Measurements from ENCODE around the gene IFT43. TPM values are rescaled to one million over a fixed set of nuclear protein-coding genes. Genes with fewer than 3 reads are reported as not detected.

The IFT43 gene
- total and polyA plus RNA-seq, 9 of the 15 experiments (the other 6 are each of a cell fraction or from before 2014, with no cell fraction given) = 4.9 to 12.8 (median 8.0) TPM

DNA sequence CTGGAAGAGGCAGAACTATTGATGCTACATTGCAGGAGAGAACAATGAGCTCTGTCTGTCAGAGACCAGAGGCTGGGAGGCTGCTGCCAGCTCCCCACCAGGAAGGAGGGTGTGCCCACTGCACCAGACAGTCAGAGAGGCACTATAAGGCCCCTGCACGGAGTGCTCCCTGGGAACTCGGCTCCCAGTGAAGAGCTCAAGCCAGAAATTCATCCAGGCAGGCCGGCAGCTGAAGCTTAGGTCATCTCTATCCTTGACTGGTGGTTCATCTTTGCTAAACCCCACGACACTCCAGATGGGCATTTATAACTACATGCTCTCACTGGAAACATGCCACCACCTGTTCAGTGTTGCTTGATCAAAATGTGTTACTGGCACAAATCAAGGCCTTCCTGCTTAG lies 101.1 kb downstream of the IFT43 start:
- Histone ChIP-seq H4K20me1 (replicated peaks; ENCODE audit: control insufficient read depth, insufficient read depth, low read length) (peaks cover 4% of the 10 kb centered on the region; the same call in 1 of the 2 replicates), H3K36me3 (ENCODE audit: control insufficient read depth, insufficient read depth, low read length) (no peaks in the 10 kb centered on the region), H2AFZ (ENCODE audit: low read depth, low read length) (no peak overlapping the region), H3K4me1 (replicated peaks in 1 of 2; ENCODE audit: control insufficient read depth in 2 of 2, insufficient read depth in 2 of 2, low read length in 2 of 2) (no peaks in the 10 kb centered on the region; a peak in 1 of 5 replicates), H3K9ac (ENCODE audit: insufficient read depth in 1 of 2, low read depth in 2 of 2, low read length in 2 of 2) (no peak overlapping the region), H3K9me1 (ENCODE audit: control insufficient read depth, insufficient read depth, low read length) (no peaks in the 10 kb centered on the region), H3K27me3 (ENCODE audit: control insufficient read depth in 2 of 2, insufficient read depth in 2 of 2, low read length in 2 of 2) (peaks cover 5 to 42% of the 10 kb centered on the region in 2 experiments; a peak in 3 of 5 replicates), H3K79me2 (ENCODE audit: control insufficient read depth, insufficient read depth, low read length) (no peaks in the 10 kb centered on the region), H3K4me3 (no peak overlapping the region), H3K4me2 (ENCODE audit: insufficient read depth, low read length) (no peak overlapping the region), H3K27ac (ENCODE audit: extremely low read depth, low read depth, low read length) (no peak overlapping the region), H3K9me3 (replicated peaks; ENCODE audit: control insufficient read depth, insufficient read depth, low read depth, low read length) (no peaks in the 10 kb centered on the region)
- DNase-seq (ENCODE audit: extremely low read depth in 1 of 4, low spot score in 3 of 4) (no peak), FAIRE-seq (no peak), ATAC-seq (no peak)
- ChIA-PET CTCF (ENCODE audit: low intra/inter-chr PET ratio) (no interaction called here), POLR2A (interaction anchor here (1.3 kb wide), 1 partner anchor 10 kb away, joined by 3 read pairs; no protein-coding TSS in a partner anchor)
- BruUV-seq (replicated peaks) = no TSS peak
- WGBS (ENCODE audit: insufficient coverage, low coverage, missing lambda C conversion rate) = 0% methylated on average over 4 of the region's 4 CpGs
- intact Hi-C loops (cut with micrococcal nuclease) = no loop called here
- in situ Hi-C loops (cut with MboI) = no loop called here
- TF ChIP-seq CLOCK (CRISPR knock-in tag; IDR thresholded peaks at IDR 0.05; ENCODE audit: borderline replicate concordance) = no peak
- no peak for TF ChIP-seq MECOM (CRISPR knock-in tag; IDR thresholded peaks at IDR 0.05)
- no peak for TF ChIP-seq ZNF24 (IDR thresholded peaks at IDR 0.05)
- no peak for TF ChIP-seq POLR3A (IDR thresholded peaks at IDR 0.05; ENCODE audit: borderline replicate concordance, extremely low read depth, insufficient read depth, insufficient read length)
- TF ChIP-seq ARNT (IDR thresholded peaks at IDR 0.05) = no peak
- TF ChIP-seq SIX5 (IDR thresholded peaks at IDR 0.05; ENCODE audit: borderline replicate concordance in 1 of 2, insufficient read depth in 1 of 2, low read depth in 1 of 2, low read length in 2 of 2) = no peak
- TF ChIP-seq ELF1 (tag; IDR thresholded peaks at IDR 0.05) = no peak
- no peak for TF ChIP-seq CHD7 (IDR thresholded peaks at IDR 0.05; ENCODE audit: low read depth, low read length)
- no peak for TF ChIP-seq CTBP1 (IDR thresholded peaks at IDR 0.05; ENCODE audit: borderline replicate concordance)

Data from K562 (cell line).